Myocyte (in vitro differentiated cells): ENCODE data around the gene MFAP5. TPM values are rescaled to one million over a fixed set of nuclear protein-coding genes. Genes with fewer than 3 reads are reported as not detected.

Experiments used
- DNase-seq: peaks from one replicate; pipeline ENCODE4 v3.0.0-alpha.2; 2012; ENCODE audit warnings: low read depth
- polyA plus RNA-seq: library from polyadenylated mRNA; unstranded; fragments of >200 nt; gene quantifications from one replicate; pipeline ENCODE4 v1.2.1, GENCODE V29; 2012; ENCODE audit warnings: missing spikeins
- total RNA-seq: library from RNA; depleted of rRNA; stranded (reverse); fragments of >200 nt; gene quantifications from 2 replicates; pipeline ENCODE4 v1.2.3, GENCODE V29; 2014

MFAP5 gene
- total RNA-seq = 130 and 136 TPM in 2 replicates
- polyA plus RNA-seq = 472 TPM

- peak; percentile 91 for DNase-seq
Measured at GRCh38 chr12:8662593-8662992, at the start of gene MFAP5. Gene MFAP5 (minus strand): TSS chr12:8662826. CDS start chr12:8662104, 722 bp downstream.

- peak; percentile 79 for DNase-seq
Measured at GRCh38 chr12:8709124-8709830, 46.7 kb upstream of the MFAP5 start.

- no peak for DNase-seq
Measured at GRCh38 chr12:8702159-8702558, 39.5 kb upstream of the MFAP5 start.

GRCh38 chr12:8701046-8701660, 38.5 kb upstream of the MFAP5 start:
- DNase-seq = no peak

- no peak for DNase-seq
Measured at GRCh38 chr12:8699714-8700113, 37.1 kb upstream of the MFAP5 start.

GRCh38 chr12:8698879-8699278, 36.3 kb upstream of the MFAP5 start:
- DNase-seq = no peak

- DNase-seq = peak; percentile 62
Measured at GRCh38 chr12:8698132-8698851, 35.7 kb upstream of the MFAP5 start.

- DNase-seq = peak; percentile 83
Measured at GRCh38 chr12:8697476-8698131, 35.0 kb upstream of the MFAP5 start, which contains the start of gene RIMKLB. Gene RIMKLB (plus strand): TSS chr12:8697991. CDS start chr12:8713867, 15,876 bp downstream.

GRCh38 chr12:8697120-8697475, 34.5 kb upstream of the MFAP5 start:
- peak; percentile 40 for DNase-seq

GRCh38 chr12:8696442-8697090, 33.9 kb upstream of the MFAP5 start:
- DNase-seq = peak; percentile 17

GRCh38 chr12:8695116-8695515, 32.5 kb upstream of the MFAP5 start:
- DNase-seq = no peak

- DNase-seq = peak; percentile 84
Measured at GRCh38 chr12:8692573-8692972, 29.9 kb upstream of the MFAP5 start.

- no peak for DNase-seq
Measured at GRCh38 chr12:8689681-8690080, 27.1 kb upstream of the MFAP5 start.

- peak; percentile 75 for DNase-seq
Measured at GRCh38 chr12:8687846-8688601, 25.4 kb upstream of the MFAP5 start.

GRCh38 chr12:8685051-8685450, 22.4 kb upstream of the MFAP5 start:
- no peak for DNase-seq

GRCh38 chr12:8681129-8681884, 18.7 kb upstream of the MFAP5 start:
- DNase-seq = no peak

GRCh38 chr12:8680533-8680932, 17.9 kb upstream of the MFAP5 start:
- DNase-seq = no peak

GRCh38 chr12:8678661-8679111, 16.1 kb upstream of the MFAP5 start:
- DNase-seq = no peak

- DNase-seq = no peak
Measured at GRCh38 chr12:8677362-8677761, 14.7 kb upstream of the MFAP5 start.

- no peak for DNase-seq
Measured at GRCh38 chr12:8676651-8677050, 14.0 kb upstream of the MFAP5 start.
